NCI-H1105 (cell line): ENCODE measurements around the gene BROX.
"Not testable (repeated sequence)": the region's sequence is repeated elsewhere in the genome, so short reads cannot be mapped to it uniquely, and the experiment has no call there.

Source experiments
- DNase-seq: peaks from one replicate; lab custom pipeline; 2025; lab: John Stamatoyannopoulos, UW

The BROX gene, protein sequence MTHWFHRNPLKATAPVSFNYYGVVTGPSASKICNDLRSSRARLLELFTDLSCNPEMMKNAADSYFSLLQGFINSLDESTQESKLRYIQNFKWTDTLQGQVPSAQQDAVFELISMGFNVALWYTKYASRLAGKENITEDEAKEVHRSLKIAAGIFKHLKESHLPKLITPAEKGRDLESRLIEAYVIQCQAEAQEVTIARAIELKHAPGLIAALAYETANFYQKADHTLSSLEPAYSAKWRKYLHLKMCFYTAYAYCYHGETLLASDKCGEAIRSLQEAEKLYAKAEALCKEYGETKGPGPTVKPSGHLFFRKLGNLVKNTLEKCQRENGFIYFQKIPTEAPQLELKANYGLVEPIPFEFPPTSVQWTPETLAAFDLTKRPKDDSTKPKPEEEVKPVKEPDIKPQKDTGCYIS

DNA sequence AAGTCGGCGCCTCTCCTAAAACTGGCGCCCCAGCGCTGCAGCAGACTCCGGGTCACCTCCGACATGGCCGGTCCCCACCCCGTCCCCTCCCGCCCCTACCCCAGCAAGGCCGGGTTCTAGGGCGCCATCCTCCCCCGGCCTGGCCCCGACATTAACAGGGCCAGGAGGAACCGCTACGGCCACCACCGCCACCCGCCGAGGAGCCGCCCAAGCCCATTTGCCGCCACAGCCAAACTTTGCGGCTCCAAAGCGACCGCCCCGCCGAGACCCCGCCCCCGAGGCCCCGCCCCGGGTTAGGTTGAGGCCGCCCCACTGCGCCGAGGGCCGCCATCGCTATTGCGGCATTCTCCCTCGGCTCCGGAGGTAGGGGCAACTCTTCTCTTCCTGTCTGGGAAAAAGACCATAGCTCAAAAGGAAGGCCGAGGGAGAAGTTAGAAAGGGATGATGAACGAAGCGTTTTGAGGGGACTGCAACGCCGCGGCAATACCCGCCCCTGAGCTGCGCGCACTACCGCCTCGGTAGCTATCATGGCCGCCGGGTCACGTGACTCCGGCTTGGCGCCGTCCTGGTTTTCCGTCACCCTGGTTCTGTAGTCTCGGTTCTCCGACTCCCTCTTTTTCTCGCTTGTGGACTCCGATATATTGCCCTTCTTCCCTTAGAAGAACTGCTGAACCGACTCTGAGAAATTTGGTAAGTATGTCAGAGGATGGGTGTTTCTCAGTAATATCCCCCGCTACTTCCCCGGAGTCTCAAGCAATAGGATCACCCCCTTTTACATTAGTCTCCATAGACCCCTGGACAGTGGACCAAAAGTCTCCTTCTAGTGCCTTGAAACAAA, at the start of gene BROX, which contains the start of gene AIDA:
Gene BROX, plus strand, starts transcription at position 312 of the 838 bp plus-strand sequence. CDS start 3,136 bp downstream, outside the sequence.
Gene AIDA, minus strand, starts transcription at position 239 of the 838 bp plus-strand sequence. Its CDS starts 174 bp downstream, at position 65.
- DNase-seq: peak; percentile 85

DNA sequence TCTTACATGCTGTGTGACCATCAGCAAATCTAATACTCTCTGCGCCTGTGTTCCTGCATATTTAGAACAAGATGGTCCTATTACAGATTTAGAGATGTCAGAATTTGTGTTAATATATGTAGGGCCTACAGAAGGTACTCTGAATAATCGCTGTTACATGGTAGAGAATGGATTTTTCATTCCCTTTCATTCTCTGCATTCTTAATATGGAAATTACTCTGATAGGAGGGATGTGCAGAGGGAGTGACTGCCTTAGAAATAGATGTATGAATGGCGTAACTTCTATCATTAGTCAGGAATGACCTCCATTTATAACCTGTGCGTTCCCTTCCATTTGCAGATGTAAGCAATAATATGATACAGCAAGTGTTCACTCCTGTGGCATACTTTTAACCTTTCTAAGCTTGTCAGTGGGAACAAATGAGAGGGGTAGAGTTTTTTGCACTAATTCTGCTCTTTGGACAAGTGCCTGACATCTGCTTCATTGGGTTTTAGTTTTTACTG, 48.9 kb upstream of the BROX start:
- no peak for DNase-seq

DNA sequence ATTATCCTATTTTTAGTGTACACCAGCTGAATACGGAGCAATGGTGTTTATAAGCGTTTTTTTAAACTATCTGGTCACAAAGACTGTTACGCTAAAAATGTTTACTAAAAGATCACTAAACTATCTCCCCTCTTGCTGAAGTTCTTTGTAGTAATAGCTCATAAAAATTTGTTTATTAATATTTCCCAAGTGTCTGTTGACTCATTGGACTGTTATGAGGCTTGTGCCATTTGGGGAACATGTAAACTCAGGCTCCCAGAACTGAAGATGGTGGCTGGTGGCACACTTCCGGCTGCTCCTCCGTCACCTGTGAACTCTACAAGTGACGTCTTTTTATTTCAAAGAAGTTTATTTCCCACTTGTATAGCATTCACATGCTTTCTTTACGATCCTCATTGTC, 46.4 kb upstream of the BROX start:
- DNase-seq: no peak

DNA sequence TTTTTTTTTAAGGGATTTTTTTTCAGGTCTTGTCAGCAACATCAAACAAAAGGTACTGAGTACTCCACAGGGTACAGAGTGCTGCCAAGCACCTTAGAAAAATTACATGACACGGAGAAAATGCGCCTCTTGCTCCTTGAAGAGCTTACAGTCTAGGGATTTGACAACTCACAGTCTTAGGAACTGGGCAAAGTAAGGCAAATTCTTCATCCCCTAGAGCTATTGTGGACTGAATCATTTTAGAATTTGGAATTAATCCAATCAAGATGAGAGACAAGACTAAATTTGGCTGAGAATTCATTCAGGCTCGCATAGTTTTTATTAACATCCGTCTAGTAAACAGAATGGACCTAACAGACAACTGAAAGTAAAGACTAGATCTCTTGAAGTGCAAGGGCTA, 44.2 kb upstream of the BROX start:
- DNase-seq: not testable (repeated sequence)

DNA sequence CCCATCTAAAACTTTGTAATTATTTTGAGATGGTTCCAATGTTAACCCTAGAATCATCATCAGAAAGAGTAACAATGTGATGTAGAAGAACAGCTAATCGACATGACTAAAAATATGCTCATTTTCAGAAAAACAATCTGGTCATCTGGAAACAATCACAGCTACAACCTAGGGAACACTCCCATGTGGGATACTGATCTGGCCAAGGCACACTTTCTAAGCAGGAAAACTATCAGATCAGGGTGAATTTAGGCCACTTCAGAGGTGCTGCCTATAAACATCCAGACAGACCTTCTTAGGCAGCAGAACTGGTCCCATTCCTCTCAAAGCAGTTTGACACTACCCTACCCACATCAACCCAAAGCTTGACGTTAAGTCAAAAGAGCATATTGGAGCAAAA, 43.3 kb upstream of the BROX start:
- not testable (repeated sequence) for DNase-seq

DNA sequence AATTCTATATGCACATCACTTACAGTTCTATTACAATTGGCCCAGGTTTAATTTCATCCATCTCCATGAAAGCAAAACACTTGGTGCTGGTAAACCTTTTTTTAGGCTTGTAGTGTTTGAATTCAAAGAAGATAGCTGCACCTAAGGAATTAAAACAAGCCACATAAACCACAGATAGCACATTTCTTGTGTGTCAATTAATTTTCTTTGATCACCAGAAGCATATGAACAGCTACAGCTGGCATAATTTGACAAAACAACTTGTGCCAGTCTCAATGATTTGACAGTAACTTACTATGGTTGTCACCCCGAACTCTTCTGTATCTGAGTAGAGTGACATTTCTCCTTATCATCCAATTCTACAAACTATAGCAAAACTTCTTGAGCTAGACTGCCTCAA, 42.3 kb upstream of the BROX start:
- no peak for DNase-seq

DNA sequence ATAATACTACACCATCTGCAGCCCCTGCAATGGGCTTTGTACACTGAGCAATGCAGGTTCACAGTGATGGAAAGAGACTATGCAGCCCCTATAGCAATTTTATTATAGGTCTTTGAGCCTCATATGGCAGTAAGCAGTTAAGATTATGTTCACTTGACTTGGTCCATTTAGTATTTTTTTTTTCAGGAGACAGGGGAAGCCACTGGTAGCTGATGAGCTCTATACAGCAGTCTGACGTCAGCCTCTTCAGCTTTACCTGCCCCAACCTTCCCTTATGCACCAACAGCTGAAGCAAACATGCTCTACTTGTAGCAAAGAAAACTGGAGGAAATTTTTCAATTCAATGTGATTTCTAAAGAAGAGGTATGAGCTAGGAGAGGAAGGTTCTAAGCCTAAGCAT, 32.3 kb upstream of the BROX start:
- DNase-seq: no peak

DNA sequence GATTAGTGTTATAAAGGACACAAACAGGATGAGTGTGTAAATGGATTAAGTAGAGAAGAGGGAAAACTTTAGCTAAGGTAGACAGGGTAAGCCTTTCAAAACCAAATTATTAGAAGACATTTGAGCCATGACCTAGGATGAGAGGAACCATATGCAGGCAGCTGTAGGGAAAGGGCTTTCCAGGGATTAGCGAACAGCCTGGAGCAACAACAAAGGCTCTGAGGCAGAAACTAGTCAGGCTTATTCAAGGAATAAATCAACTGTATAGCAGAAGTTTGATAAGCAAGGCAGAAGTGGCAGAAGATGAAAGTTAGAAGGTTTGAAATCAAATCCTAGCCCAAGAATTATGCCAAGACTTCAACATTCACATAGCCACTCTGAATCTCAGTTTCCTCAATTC, 21.3 kb upstream of the BROX start:
- DNase-seq: no peak

DNA sequence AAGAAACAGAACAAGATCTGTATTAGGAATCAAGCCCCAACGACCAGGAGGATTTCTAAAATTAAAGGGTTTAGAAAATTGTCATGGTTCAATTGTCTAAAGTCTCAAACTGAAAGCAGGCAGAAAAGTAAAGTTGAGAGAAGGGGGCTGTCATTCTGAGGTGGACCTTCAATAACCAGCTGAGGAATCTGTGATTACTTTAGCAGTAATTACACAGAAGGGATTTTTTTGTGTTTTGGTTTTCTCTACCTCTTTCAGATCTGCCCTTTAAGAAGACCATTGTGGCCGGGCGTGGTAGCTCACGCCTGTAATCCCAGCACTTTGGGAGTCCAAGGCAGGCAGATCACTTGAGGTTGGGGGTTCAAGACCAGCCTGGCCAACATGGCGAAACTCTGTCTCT, 17.4 kb upstream of the BROX start:
- DNase-seq: no peak

DNA sequence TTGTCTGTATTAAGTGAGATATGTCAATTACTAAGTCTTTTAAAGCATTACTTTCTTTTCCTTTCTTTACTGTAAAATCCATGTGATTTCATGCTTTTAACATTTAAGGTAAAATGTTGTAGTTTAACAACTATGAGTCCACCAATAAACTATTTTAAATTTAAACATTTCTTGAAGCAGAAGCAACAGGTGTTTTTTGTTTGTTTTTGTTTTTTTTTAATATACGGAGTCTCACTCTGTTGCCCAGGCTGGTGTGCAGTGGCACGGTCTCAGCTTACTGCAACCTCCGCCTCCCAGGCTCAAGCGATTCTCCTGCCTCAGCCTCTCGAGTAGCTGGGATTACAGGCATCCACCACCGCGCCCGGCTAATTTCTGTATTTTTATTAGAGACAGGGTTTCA, 15.6 kb upstream of the BROX start:
- no peak for DNase-seq

DNA sequence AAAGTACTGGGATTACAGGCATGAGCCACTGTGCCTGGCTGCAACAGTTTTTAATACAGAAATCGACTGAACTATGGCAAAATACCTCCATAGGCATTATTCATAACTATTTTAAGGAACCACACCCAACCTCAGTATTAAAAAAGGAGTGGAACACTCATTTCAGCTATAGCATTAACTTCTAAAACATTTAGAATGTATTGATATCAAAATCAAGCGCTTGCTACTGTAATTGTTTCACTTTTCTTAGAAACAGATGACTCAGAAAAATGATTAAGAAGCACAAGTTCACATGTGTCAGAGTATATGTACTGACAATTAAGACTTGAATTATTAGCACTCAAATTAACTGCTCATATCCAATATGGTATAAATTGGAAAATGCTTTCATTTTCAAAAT, 15.2 kb upstream of the BROX start:
- no peak for DNase-seq

DNA sequence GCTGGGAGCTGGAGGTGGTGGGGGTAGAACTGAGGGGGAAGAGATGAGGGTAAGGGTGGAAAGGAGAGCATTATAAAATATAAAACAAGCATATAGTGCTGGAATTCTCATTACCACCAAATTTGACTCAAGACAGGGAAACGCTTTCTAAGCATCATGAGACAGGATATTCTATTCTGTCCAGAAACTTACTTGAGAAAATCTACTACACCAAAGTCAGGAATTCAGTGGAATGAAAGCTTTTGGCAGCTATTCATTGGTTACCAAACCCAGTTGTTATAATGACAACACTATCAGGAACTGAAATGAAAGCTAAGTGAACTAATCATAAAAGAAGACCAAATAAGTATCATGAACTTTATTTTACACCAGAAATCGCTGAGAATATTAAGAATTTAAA, 14.5 kb upstream of the BROX start:
- DNase-seq: no peak

DNA sequence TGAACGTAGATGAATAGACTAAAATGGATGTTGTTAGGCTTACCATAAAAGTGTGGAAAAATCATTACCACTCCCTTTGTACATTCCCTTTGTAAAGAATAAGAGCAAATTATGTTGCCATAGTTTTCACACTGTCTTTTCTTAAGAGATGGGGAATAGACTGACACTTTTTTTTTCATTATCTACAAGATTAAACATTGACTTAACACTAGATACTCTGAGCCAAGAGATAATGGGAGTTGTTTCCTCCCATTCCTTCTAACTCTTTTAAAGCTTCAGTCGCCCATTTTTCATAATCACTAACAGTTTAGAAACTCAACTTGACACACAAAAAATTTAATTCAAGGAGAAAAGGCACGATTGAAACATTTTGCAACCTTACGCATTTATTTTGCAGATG, 10.2 kb upstream of the BROX start:
- DNase-seq: no peak

DNA sequence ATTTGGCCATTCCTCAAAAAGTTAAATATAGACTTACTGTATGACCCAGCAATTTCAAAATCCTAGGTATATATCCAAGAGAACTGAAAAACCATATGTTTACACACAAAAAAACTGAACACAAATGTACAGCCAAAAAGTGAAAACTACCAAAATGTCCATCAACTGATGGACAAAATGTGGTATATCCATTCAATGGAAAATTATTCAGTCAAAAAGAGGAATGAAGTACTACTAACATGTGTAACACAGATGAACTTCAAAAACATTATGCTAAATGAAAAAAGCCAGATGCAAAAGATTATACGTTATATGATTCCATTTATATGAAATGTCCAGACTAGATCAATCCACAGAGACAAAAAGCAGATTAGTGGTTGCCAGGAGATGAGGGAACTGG, 8.1 kb upstream of the BROX start:
- no peak for DNase-seq

DNA sequence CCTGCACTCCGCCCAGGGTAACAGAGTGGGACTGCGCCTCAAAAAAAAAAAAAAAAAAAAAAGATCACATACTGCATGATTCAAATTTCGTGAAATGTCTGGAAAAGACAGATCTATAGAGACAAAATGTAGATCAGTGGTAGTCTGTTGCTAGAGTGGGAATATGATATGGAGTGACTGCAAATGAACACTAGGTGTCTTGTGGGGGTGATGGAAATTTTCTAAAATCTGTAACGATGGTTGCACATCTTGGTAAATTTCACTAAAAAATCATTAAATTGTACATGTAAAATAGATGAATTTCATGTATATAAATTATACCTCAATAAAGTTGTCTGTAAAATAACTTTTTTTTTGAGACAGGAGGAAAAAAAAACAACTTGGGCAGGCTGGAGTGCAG, 5.5 kb upstream of the BROX start:
- no peak for DNase-seq

DNA sequence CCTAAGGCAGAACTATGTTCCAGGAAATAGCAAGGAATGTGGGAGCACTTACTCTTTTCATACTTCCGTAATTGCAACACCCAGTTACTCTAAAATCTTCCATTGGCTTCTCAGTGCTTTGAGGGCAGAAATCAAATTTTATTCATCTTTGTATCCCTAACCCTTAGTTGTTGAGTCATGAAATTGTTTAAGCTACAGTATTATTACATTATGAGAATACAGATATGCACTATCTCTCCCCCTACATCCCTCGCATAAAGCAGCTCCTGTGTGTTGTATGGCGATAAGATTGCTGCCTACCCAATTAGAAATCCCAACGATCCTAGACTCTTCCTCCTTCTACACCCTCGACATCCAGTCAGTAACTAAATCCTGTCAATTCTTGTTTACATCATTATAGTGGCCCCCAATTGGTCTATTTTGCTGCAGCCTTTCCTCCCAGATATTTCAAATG, 2.6 kb upstream of the BROX start:
- DNase-seq: no peak

DNA sequence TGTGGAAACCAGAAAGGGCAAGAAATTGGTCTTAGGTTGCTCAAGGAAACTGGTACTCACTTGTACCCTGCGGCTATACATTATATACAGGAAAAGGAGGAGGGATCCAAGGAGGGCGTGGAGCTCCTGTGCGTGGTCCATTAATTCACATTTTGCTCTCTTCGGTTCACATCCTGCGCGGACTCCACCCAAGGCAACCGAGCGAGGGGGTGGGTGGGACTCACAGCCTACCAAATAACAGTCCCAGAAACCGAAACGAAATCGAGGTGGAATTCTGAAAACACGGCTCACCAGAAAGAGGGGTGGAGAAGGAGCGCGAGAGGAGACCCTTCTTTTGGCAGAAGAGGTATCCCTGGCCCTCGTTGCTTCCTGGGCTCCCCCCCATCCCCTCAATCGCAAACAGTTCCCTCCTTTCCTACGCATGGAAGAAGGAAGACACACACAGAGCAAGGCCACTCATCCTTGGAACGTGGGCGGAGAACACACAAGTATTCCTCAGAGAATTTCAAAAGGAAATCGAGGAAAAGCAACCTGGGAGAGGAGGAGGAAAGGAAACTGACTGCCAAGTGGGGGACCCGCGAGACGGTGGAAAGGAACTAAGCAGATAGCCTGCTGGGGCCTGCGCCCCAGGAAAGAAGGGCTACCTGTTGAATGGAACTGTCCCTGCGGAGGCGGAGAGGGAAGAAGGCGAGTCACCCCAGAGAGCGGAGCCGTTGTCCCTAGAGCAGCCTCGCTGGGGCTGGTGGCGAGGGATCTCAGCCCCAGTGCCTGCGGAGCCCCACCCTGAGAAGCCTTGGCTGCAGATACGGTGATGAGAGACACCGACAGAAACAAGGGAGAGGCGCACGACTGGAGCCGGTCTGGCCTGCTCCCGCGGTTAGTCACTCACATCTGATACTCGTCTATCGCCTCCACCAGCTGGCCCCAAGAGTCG, 778 bp upstream of the BROX start:
- DNase-seq: peak; percentile 43

DNA sequence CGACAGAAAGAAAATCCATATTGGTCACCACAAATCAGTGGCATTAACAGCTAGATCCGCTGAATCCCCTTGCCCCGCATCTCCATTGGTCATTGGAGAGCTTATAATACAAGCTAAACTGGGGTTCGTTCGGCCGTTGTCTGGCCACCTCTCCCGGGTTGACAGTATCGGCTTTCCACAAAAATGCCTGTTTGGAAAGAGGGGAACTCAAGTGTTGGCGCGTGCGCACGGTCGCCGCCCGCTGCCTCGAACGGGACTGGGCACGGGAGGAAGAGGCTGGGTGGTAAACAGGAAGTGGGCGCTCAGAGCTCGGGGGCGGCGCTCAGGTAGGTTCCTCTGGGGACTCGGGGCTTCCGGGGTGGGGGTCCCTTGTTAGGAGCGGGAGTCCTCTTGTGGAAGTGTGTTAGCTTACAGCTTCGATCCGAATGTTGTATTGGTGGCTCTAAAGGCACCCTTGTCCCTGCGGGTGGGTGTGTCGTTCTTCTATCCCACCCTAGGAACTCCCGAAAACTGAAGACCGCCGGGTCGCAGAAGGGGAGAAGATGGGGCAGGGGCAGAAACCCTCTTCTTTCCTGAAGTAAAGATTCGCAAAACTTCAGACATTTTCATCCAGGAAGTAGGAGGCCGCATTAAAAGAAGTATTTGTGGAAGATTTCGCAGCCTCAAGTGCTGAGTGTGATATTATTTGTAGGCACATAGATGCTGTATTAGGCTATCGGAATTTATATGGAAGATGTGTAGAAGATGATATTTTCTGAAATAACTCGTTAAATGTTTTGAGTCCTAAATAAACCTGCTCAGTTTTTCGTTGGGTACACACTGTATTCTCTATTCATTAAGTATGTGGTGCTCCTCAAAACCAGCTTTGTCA, 962 bp downstream of the BROX start:
- DNase-seq: peak; percentile 97

DNA sequence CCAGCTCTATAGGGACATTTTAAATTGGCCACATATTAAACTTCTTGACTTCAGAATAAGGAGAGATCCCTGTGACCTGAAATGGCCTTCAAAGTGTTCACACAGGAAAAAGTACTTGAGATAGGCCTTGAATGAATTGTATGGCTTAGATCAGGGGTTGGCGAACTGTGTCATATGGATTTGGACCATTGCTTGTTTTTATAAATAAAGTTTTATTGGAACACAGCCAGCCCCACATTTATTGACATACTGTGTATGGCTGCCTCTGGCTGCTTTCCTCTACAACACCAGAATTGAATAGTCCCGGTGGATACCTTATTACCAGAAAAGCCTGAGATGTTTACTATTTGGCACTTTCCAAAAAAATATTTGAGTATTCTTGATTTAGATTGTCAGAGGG, 4.0 kb downstream of the BROX start:
- no peak for DNase-seq

DNA sequence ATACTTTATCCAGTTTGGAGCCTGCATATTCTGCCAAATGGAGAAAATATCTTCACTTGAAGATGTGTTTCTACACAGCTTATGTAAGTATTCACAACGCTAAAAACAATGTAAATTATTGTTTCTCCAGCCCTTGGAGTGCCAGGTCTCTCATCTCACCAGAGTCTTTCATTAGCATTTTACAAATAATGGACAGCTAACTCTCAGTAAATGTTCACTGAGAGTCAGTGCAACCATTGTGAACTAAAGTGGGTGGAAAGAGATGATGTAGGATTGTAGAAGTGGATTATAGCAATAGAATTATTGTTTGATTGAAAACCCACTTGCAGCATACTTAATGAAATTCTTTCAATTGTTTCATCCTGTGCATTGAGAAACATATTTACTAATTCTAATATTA, 16.4 kb downstream of the BROX start:
- no peak for DNase-seq

DNA sequence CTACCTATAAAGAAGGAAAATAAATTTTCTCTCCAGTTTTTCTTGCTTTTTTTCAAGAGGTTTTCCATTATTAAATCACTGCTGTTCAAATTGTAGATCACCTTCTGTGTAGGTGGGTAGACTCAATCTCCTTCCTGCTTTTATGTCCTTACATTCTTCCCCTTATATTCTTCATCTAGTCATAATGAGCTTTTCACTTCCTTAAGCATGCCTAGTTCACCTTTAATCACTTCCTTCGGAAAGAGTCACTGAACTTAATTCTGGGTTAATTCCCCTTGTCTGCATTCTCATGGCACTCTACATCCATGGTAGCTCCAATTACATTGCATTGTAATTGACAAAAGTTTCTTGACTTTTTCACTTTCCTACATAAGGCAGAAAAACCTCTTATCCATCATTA, 18.5 kb downstream of the BROX start:
- DNase-seq: no peak
